Measurements from ENCODE around the gene MID1. TPM values are rescaled to one million over a fixed set of nuclear protein-coding genes. Genes with fewer than 3 reads are reported as not detected.

The MID1 gene
- total and polyA plus RNA-seq, 9 of the 15 experiments (the other 6 are each of a cell fraction or from before 2014, with no cell fraction given): 0.07 to 0.54 (median 0.33) TPM

- H3K27ac ChIP-seq (ENCODE audit: extremely low read depth, low read depth, low read length): no peak overlapping the region
- H2AFZ ChIP-seq (ENCODE audit: low read depth, low read length): no peak overlapping the region
- in situ Hi-C loops (cut with MboI): no loop called here
- intact Hi-C loops (cut with micrococcal nuclease): no loop called here
- FAIRE-seq: no peak
- H3K4me1 ChIP-seq (replicated peaks in 1 of 2; ENCODE audit: control insufficient read depth in 2 of 2, insufficient read depth in 2 of 2, low read length in 2 of 2): no peaks in the 10 kb centered on the region
- H3K79me2 ChIP-seq (ENCODE audit: control insufficient read depth, insufficient read depth, low read length): no peaks in the 10 kb centered on the region
- H3K4me3 ChIP-seq: no peak overlapping the region
- no peak overlapping the region for H3K4me2 ChIP-seq (ENCODE audit: insufficient read depth, low read length)
- 0% methylated on average over 1 of the region's 1 CpG for WGBS (ENCODE audit: insufficient coverage, low coverage, missing lambda C conversion rate)
- TF ChIP-seq ZNF184 (CRISPR knock-in tag; IDR thresholded peaks at IDR 0.05) (no peak), PRMT5 (CRISPR knock-in tag; IDR thresholded peaks at IDR 0.05) (no peak), NFE2 (IDR thresholded peaks at IDR 0.05; ENCODE audit: low read depth) (no peak), POLR2AphosphoS5 (IDR thresholded peaks at IDR 0.05; ENCODE audit: control insufficient read depth, insufficient read depth, low read depth, low read length) (no peak), PHB2 (IDR thresholded peaks at IDR 0.05; ENCODE audit: low read depth) (no peak), POLR3A (IDR thresholded peaks at IDR 0.05; ENCODE audit: borderline replicate concordance, extremely low read depth, insufficient read depth, insufficient read length) (no peak), ZNF644 (tag; IDR thresholded peaks at IDR 0.05; ENCODE audit: low read depth) (no peak), CREBBP (IDR thresholded peaks at IDR 0.05; ENCODE audit: low read depth, low read length) (no peak), NR3C1 (CRISPR knock-in tag; IDR thresholded peaks at IDR 0.05) (no peak), ZNF324 (CRISPR knock-in tag; IDR thresholded peaks at IDR 0.05) (no peak), TAF1 (IDR thresholded peaks at IDR 0.05; ENCODE audit: control insufficient read depth, extremely low read depth, insufficient read depth, low read length, severe bottlenecking) (no peak), ZNF431 (CRISPR knock-in tag; IDR thresholded peaks at IDR 0.05) (no peak), TRIM24 (IDR thresholded peaks at IDR 0.05) (no peak)
- no peaks in the 10 kb centered on the region for H3K9me1 ChIP-seq (ENCODE audit: control insufficient read depth, insufficient read depth, low read length)
- H3K36me3 ChIP-seq (ENCODE audit: control insufficient read depth, insufficient read depth, low read length): no peaks in the 10 kb centered on the region
- no peaks in the 10 kb centered on the region for H3K9me3 ChIP-seq (replicated peaks; ENCODE audit: control insufficient read depth, insufficient read depth, low read depth, low read length)
- H3K27me3 ChIP-seq (ENCODE audit: control insufficient read depth in 2 of 2, insufficient read depth in 2 of 2, low read length in 2 of 2): no peaks in the 10 kb centered on the region
- POLR2A ChIA-PET: no interaction called here
- no TSS peak for BruUV-seq (replicated peaks)
- no peak for DNase-seq (ENCODE audit: extremely low read depth in 1 of 4, low spot score in 3 of 4)
- H4K20me1 ChIP-seq (replicated peaks; ENCODE audit: control insufficient read depth, insufficient read depth, low read length): no peaks in the 10 kb centered on the region
- no peak for ATAC-seq
- CTCF ChIA-PET (ENCODE audit: low intra/inter-chr PET ratio): no interaction called here
- H3K9ac ChIP-seq (ENCODE audit: insufficient read depth in 1 of 2, low read depth in 2 of 2, low read length in 2 of 2): no peak overlapping the region
These were observed 95.8 kb downstream of the MID1 start for GRCh38 chrX:10524578-10524977.
